C4-2B (cell line): Measurements from ENCODE around the gene IQCE.

Experiments
- ZFX ChIP-seq: fragments of 450-650 bp; IDR thresholded peaks from 2 replicates; pipeline ENCODE4 v1.6.1; 2017
- TF ChIP-seq, protein P1 (sequence below): fragments of 450-650 bp; conservative IDR thresholded peaks from 2 replicates; pipeline ENCODE4 v1.5.1; 2017; ENCODE audit warnings: mild to moderate bottlenecking

DNA sequence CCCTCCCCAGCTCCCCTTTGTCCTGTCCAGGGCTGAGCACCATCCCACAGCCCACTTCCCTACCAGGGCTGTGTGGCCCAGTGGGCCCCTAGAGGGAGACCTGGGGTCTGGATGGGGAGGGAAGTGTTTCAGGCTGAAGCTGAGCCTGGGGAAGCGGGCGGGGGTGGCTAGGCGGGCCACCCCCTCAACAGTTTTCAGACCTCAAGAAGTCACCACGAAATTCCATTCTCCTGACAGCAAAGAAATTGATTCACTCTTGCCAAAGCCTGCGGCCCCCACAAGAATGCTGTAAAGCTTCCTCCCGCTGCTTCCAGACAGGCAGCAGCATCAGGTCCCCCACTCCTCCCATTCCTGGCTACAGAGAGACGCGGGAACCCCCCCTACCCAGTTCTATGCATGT is 41.8 kb upstream of the IQCE start:
- TF ChIP-seq, protein P1, sequence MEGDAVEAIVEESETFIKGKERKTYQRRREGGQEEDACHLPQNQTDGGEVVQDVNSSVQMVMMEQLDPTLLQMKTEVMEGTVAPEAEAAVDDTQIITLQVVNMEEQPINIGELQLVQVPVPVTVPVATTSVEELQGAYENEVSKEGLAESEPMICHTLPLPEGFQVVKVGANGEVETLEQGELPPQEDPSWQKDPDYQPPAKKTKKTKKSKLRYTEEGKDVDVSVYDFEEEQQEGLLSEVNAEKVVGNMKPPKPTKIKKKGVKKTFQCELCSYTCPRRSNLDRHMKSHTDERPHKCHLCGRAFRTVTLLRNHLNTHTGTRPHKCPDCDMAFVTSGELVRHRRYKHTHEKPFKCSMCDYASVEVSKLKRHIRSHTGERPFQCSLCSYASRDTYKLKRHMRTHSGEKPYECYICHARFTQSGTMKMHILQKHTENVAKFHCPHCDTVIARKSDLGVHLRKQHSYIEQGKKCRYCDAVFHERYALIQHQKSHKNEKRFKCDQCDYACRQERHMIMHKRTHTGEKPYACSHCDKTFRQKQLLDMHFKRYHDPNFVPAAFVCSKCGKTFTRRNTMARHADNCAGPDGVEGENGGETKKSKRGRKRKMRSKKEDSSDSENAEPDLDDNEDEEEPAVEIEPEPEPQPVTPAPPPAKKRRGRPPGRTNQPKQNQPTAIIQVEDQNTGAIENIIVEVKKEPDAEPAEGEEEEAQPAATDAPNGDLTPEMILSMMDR: no peak
- no peak for TF ChIP-seq ZFX
